HG02798 (cell line): ENCODE data around the gene LRMDA.

Experiments
- ATAC-seq: cut with Tn5 transposase; IDR thresholded peaks from one replicate; pipeline ENCODE4 v1.9.1; 2021; ENCODE audit warnings: mild to moderate bottlenecking; ENCODE audit not compliant: unreplicated experiment, poor library complexity

LRMDA gene

DNA sequence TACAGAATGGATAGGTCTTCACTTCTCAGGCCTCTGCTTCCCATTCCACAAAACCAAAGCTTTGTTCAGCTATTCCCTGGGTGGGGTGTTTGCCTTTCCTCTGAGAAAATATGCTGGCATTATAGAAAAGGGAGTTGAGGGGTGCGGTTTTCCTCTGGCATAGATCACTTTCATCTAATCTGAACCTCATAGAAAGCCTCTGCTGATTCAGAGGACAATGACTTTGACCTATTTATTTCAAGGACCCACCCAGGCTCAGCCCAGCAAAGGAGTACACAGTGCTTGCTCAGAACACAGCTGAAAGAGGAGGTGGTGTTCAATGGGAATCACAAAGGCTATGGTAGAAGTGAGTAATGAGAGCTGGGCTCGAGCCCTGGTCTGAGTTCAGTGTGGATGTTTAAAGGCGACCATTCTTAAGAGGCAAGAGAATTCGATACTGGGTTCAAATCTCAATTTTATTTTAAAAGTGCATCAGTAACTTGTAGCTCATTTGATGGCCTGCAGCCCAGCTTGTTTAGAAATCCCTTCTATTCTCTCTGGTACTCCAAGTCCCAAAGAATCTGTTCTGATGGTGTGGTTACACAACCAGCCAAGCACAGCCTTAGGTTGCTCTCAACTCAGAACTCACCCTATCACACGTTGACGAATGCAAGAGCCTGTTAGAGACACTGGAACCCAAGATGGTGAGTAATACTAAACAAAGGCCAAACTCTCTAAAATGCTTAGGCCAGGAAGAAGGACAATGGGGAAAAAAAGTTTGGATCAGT, 1012.8 kb downstream of the LRMDA start:
- ATAC-seq, result no peak

DNA sequence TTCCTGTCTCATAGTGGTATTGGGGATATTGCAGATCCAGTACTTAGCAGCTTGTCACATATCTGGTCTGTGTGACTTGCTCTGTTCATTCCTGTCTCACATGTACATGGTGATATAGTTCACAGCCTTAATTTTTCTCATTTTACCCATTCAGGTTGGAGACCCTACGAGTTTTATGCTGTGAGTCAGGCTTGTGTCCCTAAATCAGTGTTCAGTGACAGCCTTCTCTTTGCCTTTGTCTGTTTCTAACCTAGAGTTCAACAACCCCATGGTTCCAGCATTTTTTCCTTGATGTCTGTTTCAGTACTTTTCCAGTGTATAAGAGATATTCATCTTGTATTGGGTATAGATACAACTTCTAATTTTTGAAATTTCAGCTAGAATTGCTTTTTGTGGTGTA, 1016.2 kb downstream of the LRMDA start:
- no peak for ATAC-seq

DNA sequence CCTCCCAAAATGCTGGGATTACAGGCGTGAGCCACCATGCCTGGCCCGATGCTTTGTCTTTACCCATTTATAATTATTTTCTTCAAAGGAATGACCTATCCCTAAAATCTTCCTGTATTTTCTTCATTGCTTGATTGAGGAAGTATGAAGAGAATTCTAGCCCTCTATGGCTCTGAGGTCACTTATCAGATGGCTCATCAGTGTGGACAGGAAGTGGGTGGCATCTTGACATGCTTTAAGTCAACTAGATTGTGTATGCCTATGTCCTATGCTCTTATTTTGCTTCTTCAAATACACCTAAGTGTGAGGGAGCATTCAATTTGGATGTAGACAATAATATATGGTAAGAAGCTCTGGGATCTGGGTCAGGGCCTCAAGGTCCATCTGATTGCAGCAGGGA, 1020.5 kb downstream of the LRMDA start:
- ATAC-seq, result no peak

DNA sequence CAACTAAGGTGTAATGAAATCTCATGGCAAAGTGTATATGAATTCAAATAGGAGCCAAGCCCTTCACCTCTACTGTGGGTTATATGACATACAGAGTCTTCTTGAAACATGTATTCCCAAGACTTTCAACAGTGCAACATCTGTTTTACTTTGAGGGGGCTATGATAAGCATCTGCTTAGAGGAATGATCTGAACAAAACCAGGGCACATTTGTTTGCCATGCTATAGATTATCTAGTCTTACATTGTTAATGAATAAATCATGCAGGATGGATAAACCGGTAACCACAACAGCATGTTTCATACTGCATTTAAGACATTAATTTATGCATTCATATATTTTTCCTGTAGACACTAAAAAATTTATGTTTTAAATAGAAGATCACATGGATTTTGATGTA, 1021.9 kb downstream of the LRMDA start:
- no peak for ATAC-seq

DNA sequence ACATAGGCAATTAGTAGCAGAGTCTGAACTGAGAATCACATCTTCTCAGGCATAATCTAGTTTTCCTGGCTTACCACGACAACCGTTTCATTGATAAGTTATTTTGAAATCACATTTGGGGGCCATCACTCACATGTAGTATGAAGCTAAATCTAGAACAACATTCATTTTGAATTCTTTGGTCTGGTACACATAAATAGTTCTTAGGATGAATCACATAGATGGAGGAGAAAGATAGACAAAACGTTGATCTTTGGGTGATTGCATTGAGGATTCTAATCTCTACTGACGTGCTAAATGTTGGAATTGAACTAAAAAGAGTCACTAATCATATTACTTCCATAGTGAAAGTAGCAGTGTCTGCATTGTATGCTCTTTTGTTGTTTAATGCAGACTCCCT, 1022.6 kb downstream of the LRMDA start:
- no peak for ATAC-seq

DNA sequence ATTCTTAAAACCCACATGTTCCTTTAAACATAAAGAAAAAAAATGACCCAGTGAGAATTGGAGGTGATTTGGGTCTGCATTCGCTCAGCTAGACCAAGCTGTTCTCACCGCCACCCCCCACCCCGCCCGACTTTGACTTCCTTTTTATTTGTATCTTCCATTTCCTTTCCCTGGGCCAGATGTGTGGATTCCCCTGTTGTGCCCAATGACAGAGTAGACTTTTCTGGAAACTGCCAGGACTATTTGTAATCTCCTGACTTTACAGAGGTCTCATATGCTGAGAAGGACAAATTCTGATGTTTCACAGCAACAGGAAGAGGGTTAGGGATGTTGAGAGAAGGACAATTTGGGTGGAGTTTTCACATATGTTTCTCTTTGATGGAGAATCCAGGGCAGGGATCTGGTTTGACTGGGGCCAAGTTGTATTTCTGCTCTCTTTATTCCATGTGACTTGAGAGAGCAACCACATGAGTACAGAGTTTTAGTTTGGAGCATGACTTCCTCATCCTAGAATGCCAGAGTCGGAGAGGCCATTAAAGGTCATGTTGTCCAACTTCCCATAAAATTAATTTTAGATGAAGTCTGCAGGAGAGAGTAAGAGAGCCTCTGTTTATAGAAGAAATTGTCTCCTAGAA, 1023.2 kb downstream of the LRMDA start:
- ATAC-seq, result no peak

DNA sequence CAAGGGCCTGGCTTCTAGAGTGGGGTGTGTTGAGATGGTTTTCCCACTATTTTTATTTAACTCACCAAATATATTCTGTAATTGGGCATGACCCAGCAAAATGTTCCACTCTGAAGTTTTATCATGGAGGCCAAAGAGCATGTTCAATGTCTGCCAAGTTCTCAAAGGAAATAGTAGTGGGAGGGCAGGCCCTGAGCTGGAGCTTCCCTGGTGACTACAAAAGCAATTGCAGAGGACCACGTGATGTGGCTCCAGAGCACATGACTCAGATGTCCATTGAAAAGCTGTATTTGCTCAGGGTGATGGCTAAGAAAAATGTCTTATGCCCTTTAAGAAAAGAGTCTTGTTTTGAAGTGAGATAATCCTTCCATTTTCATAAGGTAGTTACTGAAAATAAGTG, 1024.8 kb downstream of the LRMDA start:
- no peak for ATAC-seq

DNA sequence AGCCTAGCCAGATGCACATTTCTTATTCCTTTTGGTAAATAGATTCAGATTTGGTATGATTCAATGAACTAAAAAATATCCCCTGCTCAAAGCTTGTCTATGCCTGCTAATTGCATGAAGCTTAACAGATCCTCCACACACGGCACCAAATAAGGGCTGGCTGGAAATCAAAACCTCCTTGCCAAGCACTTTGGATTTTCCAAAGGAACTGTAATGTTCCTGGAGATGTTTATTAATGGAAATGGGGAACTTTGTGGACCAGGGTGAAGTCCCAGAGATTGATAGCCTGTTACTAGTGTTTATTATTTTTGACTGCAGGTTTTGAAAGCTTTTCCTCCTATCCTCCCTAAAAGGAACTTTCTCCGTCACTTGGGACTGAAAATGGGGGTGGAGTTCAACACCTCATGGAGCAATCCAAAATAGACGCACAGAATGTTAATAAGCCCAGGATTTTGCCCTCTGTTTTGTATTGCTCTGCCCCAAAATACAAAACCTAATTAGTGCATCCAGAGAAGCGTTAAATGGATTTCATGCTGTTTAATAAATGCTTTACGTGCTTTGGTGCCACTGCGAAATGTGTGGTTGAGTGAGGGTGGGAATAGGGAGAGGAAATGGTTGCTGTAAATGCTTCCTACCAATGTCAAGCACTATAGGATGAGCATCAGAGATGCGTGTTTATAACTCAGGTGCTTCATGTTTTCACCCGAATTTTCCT, 1027.7 kb downstream of the LRMDA start:
- ATAC-seq, result no peak

DNA sequence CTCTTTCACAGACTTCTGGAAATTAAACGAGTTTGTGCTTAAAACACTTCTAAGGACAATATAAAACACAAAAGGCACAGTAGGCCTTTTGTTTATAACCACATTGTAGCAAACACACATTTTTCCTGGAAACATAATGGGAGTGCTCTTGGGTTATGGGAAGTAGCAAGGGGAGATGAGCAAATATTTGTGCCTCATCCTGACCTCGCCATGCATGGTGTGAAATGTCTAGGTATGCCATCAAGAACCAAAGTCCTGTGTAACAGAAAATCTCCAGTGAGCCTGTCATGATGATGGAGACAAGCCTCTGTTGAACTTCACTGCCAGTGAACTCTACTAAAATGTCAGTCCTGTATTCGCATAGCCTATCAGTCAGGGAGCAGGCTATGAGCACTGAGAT, 1029.6 kb downstream of the LRMDA start:
- ATAC-seq, result no peak

DNA sequence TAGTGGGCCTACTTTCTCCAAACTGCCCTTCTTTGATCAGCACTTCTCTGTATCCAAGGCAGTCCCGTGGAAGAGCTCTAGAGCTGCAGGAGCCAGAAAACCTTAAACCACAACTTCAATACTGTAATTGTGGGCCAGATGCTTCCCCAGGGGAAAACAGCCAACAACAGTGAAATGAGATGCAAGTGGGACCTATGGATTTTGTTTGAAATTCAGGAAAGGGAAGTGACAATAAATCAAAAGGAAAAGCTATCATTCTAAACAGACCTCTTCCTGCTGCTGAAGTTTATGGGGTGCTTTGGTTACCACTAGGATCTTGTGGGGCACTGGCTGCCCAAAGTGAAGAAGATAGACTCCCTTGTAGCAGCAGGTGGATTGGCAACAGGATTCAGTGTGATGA, 1031.7 kb downstream of the LRMDA start:
- ATAC-seq, result no peak

DNA sequence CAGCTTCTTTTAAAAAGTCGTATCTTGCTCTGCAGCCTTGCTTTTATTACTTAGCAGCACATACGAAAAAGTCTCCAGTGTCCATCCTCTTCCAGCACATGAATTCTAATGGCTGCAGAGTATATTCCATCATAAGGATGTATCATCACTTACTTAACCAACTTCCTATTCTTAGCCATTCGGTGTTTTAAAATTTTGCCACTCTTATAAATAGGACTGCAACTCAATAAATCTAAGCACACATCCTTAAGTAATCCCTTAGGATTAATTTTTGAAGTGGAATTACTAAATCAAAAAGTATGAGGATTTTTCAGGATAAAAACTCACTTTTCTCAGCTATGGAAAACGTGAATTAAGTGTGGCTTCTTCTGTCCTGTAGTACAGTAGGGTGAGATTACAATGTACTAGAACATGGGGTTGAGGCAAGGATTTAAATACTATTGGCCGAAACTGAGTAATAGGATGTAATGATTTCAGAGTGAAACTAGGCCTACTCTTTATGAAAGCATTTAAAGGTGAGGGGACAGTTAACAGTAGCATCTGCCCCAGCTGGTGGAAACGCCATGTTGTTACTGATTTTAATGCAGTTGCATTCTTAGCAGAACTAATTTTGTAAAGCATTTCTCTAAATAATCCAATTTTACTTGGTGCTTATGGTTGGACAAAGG, 1035.5 kb downstream of the LRMDA start:
- no peak for ATAC-seq

DNA sequence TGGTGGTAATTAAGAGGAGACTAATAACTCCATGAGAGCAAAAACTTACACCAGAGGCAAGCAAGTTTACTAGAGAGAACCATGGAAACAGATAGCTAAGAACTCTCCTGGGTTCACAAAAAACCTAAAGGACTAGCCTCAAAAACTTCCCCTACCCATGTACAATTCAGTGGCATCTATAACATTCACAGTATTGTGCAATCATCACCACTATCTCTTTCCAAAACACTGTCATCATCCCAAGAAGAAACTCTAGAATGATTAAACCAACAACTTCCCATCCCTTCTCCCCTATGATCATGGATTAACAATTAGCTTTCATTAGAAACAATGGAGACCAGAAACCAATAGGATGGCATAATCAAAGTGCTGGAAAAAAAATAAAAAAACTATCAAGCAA, 1038.3 kb downstream of the LRMDA start:
- no peak for ATAC-seq

DNA sequence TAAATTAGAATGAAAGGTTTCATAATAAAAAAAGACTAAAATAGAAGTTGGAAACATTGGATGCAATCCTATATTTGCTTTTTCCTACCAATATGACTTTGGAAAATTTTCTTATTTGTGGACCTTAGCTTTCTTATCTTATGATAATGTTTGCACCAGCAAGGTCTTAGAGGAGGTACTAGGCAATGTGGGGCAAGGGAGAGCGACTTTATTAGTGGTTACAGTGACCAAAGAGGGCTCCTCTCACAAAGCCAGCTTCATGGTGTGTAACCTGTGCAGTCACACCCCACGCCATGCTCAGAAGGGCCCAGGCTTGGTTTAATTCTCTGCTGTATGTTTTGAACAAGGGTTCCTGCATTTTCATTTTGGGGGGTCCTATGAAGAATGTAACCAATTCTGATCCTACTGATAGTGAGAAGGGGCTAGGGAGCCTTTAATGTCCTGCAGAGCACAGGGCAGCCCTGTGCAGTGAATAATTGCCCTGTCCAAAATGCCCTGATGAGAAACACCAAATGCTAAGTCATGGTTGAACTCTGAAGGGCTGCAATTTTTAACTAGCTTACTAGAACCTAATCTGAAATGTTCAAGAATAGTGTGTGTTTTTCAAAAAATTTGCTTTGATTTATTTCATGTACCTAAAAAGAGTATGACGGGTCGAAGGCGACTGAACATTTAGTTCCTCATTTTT, 1047.8 kb downstream of the LRMDA start:
- ATAC-seq, result no peak

DNA sequence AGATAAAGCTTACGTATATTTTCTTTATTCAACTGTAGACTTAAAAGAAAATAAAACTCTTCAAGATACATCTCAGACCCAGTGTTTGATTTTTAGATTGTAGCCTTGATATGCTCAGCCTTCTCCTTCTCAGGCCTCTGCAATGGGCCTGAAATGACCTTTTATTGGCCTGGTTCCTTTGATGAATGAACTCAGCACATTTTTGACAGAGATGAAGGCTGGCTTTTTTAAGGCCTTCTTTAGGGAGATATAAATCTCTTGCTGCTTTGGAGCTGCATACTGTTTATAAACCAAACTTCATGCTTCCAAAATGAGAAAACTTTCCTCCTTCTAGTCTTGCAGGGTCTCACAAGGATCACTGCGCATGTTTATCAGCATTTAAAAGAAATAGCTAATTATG, 1049.8 kb downstream of the LRMDA start:
- no peak for ATAC-seq

DNA sequence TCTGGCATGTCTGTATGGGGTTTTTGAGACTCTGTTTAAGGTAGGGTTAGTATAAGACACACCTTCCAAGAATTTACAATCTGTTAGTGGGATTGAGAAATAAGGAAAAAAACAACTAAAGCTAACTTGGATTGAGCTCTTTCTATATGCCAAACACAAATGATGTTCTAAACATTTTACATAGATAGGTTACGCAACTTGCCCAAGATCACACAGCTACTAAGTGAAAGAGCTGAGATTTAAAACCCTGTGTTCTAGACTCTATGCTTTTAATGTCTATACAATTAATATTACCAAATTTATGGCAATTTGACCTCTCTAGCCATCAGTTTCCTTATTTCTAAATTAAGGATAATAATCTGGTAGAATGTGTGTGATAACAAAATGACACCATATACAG, 1056.2 kb downstream of the LRMDA start:
- no peak for ATAC-seq

DNA sequence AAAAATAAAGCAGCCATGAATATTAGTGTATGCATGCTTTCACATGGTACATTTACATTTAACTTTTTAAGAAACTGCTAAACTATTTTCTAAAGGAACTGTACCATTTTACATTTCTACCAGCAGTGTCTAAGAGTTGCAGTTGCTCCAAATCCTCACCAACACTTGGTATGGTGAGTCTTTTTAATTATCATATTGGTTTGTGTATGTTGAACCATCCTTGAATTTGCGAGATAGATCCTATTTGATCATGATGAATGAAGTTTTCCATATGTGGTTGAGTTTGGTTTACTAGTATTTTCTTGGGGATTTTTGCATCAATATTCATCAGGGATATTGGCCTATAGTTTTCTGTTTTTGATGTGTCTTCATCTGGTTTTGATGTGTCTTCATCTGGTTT, 1057.2 kb downstream of the LRMDA start:
- no peak for ATAC-seq

DNA sequence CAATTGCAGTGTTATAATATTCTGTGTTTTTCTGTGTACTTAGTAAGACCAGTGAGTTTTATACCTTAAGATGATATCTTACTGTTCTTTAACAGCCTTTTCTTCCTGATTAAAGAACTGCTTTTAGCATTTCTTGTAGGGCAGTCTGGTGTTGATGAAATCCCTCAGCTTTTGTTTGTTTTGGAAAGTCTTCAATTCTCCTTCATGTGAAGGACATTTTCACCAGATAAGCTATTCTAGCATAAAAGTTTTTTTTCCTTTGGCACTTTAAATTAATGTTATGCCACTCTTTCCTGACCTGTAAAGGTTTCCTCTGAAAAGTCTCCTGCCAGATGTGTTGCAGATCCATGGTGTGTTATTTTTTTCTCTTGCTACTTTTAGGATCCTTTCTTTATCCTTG, 1059.8 kb downstream of the LRMDA start:
- ATAC-seq, result no peak

DNA sequence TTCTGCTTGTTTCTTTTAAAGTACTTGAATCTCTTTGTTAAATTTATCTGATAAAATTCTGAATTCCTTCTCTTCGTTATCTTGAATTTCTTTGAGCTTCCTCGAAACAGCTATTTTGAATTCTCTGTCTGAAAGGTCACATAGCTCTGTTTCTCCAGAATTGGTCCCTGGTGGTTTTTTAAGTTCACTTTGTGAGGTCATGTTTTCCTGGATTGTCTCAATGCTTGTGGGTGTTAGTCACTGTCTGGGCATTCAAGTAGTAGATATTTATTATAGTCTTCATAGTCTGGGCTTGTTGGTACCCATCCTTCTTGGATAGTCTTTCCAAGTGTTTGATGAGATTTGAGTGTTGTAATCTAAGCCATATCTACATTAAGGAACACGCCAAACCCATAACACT, 1060.6 kb downstream of the LRMDA start:
- ATAC-seq, result no peak

DNA sequence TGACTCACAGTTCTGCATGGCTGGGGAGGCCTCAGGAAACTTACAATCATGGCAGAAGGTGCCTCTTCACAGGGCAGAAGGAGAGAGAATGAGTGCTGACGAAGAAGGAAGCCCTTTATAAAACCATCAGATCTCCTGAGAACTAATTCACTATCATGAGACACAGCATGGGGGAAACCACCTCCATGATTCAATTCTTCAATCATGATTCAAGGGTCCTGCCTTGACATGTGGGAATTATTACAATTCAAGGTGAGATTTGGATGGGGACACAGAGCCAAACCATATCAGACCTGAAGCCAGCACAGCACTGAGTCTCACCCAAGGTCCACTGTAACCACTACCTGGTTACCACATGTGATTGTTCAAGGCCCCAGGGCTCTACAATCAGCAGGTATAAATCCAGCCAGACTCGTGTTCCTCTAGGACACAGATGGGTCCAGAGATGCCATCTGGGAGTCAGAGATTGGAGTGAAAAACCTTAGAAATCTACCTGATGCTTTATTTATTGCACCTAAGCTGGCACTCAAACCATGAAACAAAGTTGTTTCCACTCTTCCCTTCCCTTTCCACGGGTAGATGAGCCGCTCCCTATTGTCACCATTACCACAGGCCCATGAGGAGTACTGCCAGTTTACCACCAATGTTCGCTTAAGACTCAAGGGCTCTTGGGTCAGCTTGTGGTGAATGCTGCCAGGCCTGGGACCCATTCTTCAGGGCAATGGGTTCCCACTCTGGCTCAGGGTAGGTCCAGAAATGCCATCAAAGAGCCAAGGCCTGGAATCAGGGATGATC, 1061.5 kb downstream of the LRMDA start:
- no peak for ATAC-seq

DNA sequence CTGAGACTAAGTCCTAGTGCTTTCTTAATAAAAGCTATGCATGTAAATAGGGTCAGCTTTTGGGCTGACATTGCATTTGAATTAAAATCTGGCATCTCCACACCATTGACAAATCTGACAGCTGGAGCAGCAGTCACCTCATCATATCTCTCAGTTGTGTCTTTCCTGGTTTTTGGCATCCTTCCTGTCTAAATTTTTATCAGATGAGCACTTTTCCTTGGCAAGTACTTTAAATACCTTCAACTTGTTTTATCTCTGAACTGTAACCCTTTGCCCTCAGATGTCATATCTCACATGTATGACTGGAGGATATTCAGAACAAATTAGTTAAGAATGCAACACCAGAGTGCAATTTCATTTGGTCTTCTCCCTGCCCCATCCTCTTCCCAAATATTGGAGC, 1066.2 kb downstream of the LRMDA start:
- ATAC-seq, result no peak
